Fibroblast of mammary gland (primary cell): ENCODE measurements around the gene ELMO3.

ENCODE experiments used
- DNase-seq: peaks from one replicate; pipeline ENCODE4 v3.0.0-alpha.2; 2010; ENCODE audit warnings: low read depth
- H3K4me3 ChIP-seq: 2 replicates; pipeline ENCODE4 v1.5.1; 2011; ENCODE audit warnings: low read depth, mild to moderate bottlenecking, low read length, moderate library complexity; ENCODE audit not compliant: control insufficient read depth
- TF ChIP-seq, protein P1 (sequence below): conservative IDR thresholded peaks from 2 replicates; pipeline ENCODE4 v1.5.1; 2011; ENCODE audit warnings: low read depth, low read length, inconsistent platforms; ENCODE audit not compliant: control insufficient read depth, insufficient read depth

ELMO3 gene

DNA sequence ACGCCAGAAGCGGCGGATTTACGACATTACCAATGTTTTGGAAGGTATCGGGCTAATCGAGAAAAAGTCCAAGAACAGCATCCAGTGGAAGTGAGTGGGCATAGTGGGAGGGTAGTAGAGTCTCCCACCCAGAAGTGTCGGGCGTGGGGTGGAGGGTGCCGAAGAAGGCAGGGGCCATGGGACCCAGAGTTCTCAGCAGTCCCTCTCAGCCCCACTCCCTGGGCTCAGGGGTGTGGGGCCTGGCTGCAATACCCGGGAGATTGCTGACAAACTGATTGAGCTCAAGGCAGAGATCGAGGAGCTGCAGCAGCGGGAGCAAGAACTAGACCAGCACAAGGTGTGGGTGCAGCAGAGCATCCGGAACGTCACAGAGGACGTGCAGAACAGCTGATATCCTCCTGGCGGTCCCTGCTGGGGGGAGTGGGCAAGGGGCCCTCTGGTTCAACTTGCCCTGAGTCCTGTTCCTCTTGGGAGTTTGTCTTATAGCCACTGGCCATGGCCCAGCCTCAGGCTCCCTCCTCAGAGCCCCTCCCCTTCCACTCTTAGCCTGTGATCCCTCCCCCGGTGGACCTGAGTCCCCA is 6.1 kb upstream of the ELMO3 start:
- DNase-seq = no peak
- peak overlapping the region; percentile 95 for H3K4me3 ChIP-seq
- TF ChIP-seq, protein P1, sequence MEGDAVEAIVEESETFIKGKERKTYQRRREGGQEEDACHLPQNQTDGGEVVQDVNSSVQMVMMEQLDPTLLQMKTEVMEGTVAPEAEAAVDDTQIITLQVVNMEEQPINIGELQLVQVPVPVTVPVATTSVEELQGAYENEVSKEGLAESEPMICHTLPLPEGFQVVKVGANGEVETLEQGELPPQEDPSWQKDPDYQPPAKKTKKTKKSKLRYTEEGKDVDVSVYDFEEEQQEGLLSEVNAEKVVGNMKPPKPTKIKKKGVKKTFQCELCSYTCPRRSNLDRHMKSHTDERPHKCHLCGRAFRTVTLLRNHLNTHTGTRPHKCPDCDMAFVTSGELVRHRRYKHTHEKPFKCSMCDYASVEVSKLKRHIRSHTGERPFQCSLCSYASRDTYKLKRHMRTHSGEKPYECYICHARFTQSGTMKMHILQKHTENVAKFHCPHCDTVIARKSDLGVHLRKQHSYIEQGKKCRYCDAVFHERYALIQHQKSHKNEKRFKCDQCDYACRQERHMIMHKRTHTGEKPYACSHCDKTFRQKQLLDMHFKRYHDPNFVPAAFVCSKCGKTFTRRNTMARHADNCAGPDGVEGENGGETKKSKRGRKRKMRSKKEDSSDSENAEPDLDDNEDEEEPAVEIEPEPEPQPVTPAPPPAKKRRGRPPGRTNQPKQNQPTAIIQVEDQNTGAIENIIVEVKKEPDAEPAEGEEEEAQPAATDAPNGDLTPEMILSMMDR = no peak

DNA sequence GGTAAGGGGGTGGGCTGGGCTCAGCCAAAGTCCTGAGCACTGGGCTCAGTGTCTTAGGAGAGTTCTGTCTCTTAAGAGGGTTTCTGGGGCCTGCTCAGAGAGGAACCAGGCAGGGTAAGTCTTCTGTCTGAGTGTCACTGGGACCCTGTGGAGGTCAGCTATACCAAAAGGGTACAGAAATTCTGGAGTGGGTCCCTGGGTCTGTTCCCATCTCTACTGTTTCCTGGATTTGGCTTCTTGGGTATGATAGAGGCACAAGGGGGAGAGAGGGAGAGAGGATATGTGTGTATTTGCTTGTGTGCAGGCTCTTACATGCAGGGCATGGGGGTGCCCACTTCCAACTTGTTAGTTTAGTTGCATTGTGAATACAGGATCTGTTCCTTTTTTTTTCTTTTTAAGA is 5.4 kb upstream of the ELMO3 start:
- H3K4me3 ChIP-seq = peak overlapping the region; percentile 95
- TF ChIP-seq, protein P1 = no peak
- no peak for DNase-seq

DNA sequence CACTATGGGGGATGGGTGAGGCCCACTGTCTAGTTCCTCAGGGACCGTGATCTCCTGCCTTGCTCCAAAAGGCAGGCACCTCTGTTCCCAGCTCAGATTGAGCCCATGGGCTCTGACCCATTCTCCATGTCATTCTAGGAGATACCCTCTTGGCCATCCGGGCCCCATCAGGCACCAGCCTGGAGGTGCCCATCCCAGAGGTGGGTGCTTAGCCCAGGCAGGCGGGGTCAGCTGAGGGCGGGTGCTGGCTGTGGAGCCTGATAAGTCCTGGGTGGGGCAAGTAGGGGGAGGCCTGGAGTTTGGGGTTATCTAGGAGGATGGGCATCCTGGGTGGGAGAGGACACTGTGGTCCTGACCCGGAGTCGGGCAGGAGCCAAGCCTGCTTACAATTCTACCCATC is 4.7 kb upstream of the ELMO3 start:
- TF ChIP-seq, protein P1 = no peak
- DNase-seq = no peak

DNA sequence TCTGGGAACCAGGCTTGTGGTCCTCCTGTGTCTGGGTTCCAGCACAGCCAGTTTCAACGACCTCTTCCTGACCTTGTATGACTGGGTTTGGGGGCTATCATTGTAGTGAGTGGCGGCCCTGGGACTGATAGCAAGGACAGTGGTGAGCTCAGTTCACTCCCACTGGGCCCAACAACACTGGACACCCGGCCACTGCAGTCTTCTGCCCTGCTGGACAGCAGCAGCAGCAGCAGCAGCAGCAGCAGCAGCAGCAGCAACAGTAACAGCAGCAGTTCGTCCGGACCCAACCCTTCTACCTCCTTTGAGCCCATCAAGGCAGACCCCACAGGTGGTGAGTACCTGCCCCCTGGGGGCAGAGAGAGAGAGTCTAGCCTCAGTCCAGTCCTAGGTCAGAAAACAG is 3.3 kb upstream of the ELMO3 start:
- TF ChIP-seq, protein P1 = no peak
- H3K4me3 ChIP-seq = no peak overlapping the region
- DNase-seq = no peak

More for the DNA sequence above, 4.7 kb upstream of the ELMO3 start:
- H3K4me3 ChIP-seq = no peak overlapping the region

DNA sequence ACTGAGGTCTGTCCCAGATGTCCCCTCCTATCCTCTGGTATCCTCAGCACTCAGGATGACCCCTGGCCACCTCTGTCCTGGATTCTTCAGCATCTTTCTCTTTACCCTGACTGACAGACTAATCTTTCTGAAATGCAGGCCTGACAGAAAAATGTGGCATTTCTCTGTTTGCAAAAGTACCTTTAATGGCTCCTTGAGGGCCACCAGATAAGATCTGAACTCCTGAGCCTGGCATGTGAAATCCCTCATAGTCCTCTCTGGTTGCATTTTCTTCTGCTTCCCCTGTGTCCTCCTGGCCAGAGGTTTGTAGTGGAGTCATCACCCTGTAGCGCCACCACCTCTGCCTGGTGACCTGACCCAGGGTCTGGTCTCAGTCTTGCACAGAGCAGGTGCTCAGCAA is 2.0 kb upstream of the ELMO3 start:
- TF ChIP-seq, protein P1 = no peak
- no peak for DNase-seq
- H3K4me3 ChIP-seq = no peak overlapping the region

DNA sequence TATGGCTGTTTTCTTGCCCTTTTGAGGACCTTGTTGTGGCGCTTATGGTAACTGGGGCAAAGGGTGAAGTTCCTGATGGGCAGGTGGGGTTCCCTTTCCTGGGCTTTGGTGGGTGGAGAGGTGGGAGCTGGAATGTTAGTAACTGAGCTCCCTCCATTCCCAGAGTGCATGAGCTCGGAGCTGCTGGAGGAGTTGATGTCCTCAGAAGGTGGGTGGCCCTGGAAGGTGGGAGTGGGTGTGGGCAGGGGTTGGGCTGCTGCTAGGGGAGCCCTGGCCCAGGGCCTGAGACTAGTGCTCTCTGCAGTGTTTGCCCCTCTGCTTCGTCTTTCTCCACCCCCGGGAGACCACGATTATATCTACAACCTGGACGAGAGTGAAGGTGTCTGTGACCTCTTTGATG is 1.2 kb upstream of the ELMO3 start:
- TF ChIP-seq, protein P1 = no peak
- DNase-seq = no peak
- H3K4me3 ChIP-seq = no peak overlapping the region

DNA sequence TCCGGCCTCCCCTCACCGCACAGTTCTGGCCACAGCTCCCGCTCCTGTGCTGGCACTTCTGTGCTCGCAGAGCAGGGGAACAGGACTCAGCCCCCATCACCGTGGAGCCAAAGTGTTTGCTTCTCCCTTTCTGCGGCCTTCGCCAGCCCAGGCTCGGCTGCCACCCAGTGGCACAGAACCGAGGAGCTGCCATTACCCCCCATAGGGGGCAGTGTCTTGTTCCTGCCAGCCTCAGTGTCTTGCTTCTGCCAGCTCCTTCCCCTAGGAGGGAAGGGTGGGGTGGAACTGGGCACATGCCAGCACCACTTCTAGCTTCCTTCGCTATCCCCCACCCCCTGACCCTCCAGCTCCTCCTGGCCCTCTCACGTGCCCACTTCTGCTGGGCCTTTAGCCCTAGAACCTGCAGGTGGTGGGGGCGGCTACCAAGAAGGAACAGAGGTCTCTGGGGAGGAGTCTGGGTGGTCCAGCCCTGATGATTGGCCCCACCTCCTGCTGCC is 645 bp upstream of the ELMO3 start:
- no peak overlapping the region for H3K4me3 ChIP-seq
- peak; percentile 51 for DNase-seq
- TF ChIP-seq, protein P1 = peak; percentile 71
